ENCODE data around the gene SPAAR.

SPAAR gene

DNA sequence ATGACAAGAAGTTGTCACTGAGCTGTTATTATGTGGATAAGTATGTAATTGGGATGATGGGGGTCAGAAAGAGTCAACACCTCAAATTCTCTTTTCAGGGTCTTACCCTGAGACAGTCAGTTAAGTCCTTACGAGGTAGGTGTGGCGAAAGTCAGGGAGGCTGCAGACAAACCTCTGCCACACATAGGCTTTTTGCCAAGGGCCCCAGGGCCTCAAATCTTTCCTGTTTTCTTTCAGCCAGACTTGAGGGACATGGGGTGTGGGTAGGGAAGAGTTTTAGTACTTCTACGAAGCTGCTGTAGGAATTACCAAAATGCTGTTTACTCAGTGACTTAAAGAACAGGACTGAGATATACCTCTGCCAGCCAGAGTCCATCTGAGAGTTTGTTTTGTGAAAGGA is 34.9 kb downstream of the SPAAR start:
- H3K79me2 ChIP-seq (ENCODE audit: insufficient read depth, low read depth), result no peaks in the 10 kb centered on the region
- TF ChIP-seq, protein P1, sequence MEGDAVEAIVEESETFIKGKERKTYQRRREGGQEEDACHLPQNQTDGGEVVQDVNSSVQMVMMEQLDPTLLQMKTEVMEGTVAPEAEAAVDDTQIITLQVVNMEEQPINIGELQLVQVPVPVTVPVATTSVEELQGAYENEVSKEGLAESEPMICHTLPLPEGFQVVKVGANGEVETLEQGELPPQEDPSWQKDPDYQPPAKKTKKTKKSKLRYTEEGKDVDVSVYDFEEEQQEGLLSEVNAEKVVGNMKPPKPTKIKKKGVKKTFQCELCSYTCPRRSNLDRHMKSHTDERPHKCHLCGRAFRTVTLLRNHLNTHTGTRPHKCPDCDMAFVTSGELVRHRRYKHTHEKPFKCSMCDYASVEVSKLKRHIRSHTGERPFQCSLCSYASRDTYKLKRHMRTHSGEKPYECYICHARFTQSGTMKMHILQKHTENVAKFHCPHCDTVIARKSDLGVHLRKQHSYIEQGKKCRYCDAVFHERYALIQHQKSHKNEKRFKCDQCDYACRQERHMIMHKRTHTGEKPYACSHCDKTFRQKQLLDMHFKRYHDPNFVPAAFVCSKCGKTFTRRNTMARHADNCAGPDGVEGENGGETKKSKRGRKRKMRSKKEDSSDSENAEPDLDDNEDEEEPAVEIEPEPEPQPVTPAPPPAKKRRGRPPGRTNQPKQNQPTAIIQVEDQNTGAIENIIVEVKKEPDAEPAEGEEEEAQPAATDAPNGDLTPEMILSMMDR (conservative IDR thresholded peaks at IDR 0.05; ENCODE audit: low read depth, low read length), result no peak
- no peaks in the 10 kb centered on the region for H3K27me3 ChIP-seq (ENCODE audit: insufficient read depth, low read depth)
- no peaks in the 10 kb centered on the region for H4K20me1 ChIP-seq (ENCODE audit: insufficient read depth)
- H3K4me2 ChIP-seq, result no peak overlapping the region
- H3K36me3 ChIP-seq (ENCODE audit: insufficient read depth), result no peaks in the 10 kb centered on the region
- H2AFZ ChIP-seq (ENCODE audit: low read depth), result no peak overlapping the region
- H3K4me1 ChIP-seq (ENCODE audit: low read depth, poor library complexity, severe bottlenecking), result peaks cover 12% of the 10 kb centered on the region
- H3K27ac ChIP-seq, result no peak overlapping the region
- no peak overlapping the region for H3K9ac ChIP-seq
- H3K4me3 ChIP-seq (IDR thresholded peaks at IDR 0.05; ENCODE audit: insufficient read depth, low read depth, low read length), result no peak overlapping the region

DNA sequence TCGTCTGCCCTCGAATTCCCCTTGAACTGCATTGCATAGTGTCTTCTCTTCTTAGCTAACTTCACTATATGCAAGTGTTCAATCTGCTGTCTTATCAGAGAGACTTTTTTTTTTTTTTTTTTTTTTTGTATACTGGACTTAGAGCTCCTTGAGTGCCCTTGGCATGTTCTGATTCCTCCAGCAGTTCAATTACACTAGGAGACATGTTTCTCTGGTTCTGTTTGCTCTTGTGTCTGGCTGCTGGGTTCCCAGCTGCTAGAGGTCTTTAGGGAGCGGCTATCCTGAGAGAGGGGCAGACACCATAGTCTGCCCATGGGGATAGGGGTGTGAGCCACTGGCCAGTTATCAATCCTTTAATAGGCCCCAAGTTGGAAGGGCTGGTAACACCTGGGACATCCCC is 35.6 kb downstream of the SPAAR start:
- Histone ChIP-seq H3K4me2 (no peak overlapping the region), H3K27me3 (ENCODE audit: insufficient read depth, low read depth) (no peaks in the 10 kb centered on the region), H3K79me2 (ENCODE audit: insufficient read depth, low read depth) (no peaks in the 10 kb centered on the region), H3K36me3 (ENCODE audit: insufficient read depth) (no peaks in the 10 kb centered on the region), H3K4me3 (IDR thresholded peaks at IDR 0.05; ENCODE audit: insufficient read depth, low read depth, low read length) (no peak overlapping the region), H3K27ac (no peak overlapping the region), H3K9ac (no peak overlapping the region), H3K4me1 (ENCODE audit: low read depth, poor library complexity, severe bottlenecking) (peaks cover 12% of the 10 kb centered on the region), H4K20me1 (ENCODE audit: insufficient read depth) (no peaks in the 10 kb centered on the region), H2AFZ (ENCODE audit: low read depth) (peak overlapping the region; percentile 79)
- TF ChIP-seq, protein P1 (conservative IDR thresholded peaks at IDR 0.05; ENCODE audit: low read depth, low read length), result no peak

DNA sequence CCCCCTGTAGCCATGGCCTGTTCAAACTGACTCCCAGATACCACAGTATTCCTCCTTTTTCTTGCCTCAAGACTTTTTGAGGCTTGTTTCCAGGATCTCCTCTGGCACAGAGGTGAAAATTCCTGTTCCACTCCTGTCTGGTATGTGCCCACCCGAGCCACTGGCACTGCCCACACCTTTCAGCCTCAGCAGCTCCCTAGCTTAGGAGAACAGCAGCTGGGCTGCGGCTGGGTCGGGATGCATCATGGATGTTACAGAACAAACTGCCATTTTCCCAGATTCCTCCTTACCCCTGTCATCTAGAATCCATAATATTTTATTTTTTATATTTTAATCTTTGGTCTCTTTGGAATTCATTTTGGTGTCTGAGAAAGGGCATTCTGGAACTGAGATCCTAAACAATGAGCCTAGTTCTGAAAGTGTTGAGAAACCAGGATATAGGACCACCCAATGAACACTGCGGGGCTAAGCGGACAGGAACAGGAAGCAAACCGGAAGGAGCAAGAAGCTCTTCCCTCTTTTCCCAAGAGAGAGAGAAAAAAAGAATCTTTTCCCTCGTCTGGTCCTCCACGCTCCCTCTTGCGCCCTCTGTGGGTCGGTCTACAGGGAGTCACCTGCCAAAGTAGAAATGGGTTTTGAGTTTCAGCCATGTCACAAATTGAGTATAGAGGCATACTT is 36.2 kb downstream of the SPAAR start:
- Histone ChIP-seq H3K4me2 (peak overlapping the region; percentile 31), H3K4me3 (IDR thresholded peaks at IDR 0.05; ENCODE audit: insufficient read depth, low read depth, low read length) (no peak overlapping the region), H3K9ac (no peak overlapping the region; the same call in 1 of the 2 replicates), H3K36me3 (ENCODE audit: insufficient read depth) (no peaks in the 10 kb centered on the region), H4K20me1 (ENCODE audit: insufficient read depth) (no peaks in the 10 kb centered on the region), H2AFZ (ENCODE audit: low read depth) (peak overlapping the region; percentile 79), H3K4me1 (ENCODE audit: low read depth, poor library complexity, severe bottlenecking) (peaks cover 12% of the 10 kb centered on the region), H3K27me3 (ENCODE audit: insufficient read depth, low read depth) (no peaks in the 10 kb centered on the region), H3K79me2 (ENCODE audit: insufficient read depth, low read depth) (no peaks in the 10 kb centered on the region), H3K27ac (no peak overlapping the region)
- TF ChIP-seq, protein P1 (conservative IDR thresholded peaks at IDR 0.05; ENCODE audit: low read depth, low read length), result peak; percentile 88

DNA sequence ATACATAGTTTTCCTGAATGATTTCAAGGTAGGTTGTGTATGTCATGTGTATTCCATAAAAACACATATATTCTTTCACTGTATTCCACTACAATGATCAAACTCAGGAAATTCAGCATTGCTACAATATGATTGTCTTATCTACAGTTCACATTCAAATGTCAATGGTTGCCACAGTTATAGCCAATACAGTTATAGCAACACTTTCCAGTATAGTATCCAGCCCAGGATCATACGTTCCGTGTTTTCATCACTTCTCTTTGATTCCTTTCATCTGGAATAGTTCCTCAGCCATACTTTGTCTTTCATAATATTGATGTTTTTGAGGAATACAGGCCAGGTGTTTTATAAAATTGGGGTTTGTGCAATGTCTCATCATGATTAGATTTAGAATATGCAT is 39.2 kb downstream of the SPAAR start:
- H4K20me1 ChIP-seq (ENCODE audit: insufficient read depth), result no peaks in the 10 kb centered on the region
- H3K4me2 ChIP-seq, result no peak overlapping the region
- H2AFZ ChIP-seq (ENCODE audit: low read depth), result no peak overlapping the region
- peaks cover 12% of the 10 kb centered on the region for H3K4me1 ChIP-seq (ENCODE audit: low read depth, poor library complexity, severe bottlenecking)
- H3K36me3 ChIP-seq (ENCODE audit: insufficient read depth), result no peaks in the 10 kb centered on the region
- no peak overlapping the region for H3K4me3 ChIP-seq (IDR thresholded peaks at IDR 0.05; ENCODE audit: insufficient read depth, low read depth, low read length)
- no peaks in the 10 kb centered on the region for H3K79me2 ChIP-seq (ENCODE audit: insufficient read depth, low read depth)
- H3K9ac ChIP-seq, result no peak overlapping the region
- TF ChIP-seq, protein P1 (conservative IDR thresholded peaks at IDR 0.05; ENCODE audit: low read depth, low read length), result no peak
- H3K27ac ChIP-seq, result no peak overlapping the region
- H3K27me3 ChIP-seq (ENCODE audit: insufficient read depth, low read depth), result no peaks in the 10 kb centered on the region
